ENCODE data around the gene EFNB2. TPM values are rescaled to one million over a fixed set of nuclear protein-coding genes. Genes with fewer than 3 reads are reported as not detected.

Gene EFNB2
- total and polyA plus RNA-seq, 12 donors, result 5.2 to 21.4 (median 12.6) TPM

DNA sequence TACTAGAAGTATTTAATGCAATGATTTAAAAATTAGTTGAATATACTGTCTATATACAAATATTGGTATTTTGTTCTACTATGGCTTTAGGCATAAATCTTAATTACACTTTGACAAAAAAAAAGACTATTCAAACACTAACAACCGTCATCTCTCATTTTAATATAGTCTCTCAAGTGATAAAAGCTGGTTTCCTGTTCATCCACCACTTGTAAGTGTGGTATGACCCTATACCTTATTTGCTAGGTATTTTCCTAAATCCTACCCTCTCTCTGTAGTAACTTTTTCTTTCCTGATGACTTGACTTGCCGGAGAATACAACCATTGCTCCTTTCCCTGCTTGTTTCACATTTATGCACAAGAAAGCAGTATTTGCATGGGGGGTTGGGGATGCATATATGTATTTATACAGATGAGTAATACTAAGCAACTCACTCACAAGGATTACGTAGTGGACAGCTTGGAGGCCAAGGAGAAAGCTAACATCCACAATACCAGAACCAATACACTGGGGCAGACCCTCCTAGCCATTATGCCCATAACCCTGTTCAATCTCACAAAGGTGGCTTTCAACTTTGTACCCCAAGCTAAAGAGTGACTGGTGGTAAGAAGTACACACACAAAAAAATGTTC lies 12.7 kb upstream of the EFNB2 start:
- Histone ChIP-seq H3K4me1 (replicated peaks in 1 of 2) (peaks cover 0 to 20% of the 10 kb centered on the region in 2 donors), H3K27ac (no peak overlapping the region), H3K36me3 (replicated peaks in 1 of 2) (peaks cover 0 to 15% of the 10 kb centered on the region in 2 donors), H3K9me3 (replicated peaks in 1 of 3) (no peaks in the 10 kb centered on the region), H3K27me3 (no peaks in the 10 kb centered on the region), H3K4me3 (no peak overlapping the region)
- no peak for DNase-seq
- TF ChIP-seq, protein P1, sequence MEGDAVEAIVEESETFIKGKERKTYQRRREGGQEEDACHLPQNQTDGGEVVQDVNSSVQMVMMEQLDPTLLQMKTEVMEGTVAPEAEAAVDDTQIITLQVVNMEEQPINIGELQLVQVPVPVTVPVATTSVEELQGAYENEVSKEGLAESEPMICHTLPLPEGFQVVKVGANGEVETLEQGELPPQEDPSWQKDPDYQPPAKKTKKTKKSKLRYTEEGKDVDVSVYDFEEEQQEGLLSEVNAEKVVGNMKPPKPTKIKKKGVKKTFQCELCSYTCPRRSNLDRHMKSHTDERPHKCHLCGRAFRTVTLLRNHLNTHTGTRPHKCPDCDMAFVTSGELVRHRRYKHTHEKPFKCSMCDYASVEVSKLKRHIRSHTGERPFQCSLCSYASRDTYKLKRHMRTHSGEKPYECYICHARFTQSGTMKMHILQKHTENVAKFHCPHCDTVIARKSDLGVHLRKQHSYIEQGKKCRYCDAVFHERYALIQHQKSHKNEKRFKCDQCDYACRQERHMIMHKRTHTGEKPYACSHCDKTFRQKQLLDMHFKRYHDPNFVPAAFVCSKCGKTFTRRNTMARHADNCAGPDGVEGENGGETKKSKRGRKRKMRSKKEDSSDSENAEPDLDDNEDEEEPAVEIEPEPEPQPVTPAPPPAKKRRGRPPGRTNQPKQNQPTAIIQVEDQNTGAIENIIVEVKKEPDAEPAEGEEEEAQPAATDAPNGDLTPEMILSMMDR (IDR thresholded peaks at IDR 0.05), result no peak
- TF ChIP-seq POLR2A (IDR thresholded peaks at IDR 0.05), result no peak
- intact Hi-C loops (cut with DNase I), result no loop called here
- 90 to 97% (median 94%) methylated on average over 3 of the region's 3 CpGs for WGBS, 4 donors

DNA sequence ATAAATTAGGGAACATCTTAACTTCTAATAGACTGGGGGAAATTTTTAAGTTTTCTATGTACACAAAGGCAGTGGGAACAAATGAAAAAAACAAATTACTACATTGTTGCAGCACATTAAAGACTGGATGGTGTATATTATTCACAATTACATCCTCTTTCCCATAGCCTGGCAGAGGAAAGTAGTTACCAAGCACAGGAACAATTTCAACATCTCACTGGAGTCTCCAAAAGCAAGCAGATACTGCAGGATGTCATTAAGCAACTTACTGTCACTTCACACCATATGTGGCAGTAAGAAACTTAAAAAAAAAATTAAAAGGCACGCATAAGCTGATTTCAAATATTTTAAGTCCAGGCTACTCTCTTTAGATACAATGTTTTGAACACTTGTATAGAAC lies 6.4 kb upstream of the EFNB2 start:
- H3K4me3 ChIP-seq, result no peak overlapping the region
- no peak for TF ChIP-seq POLR2A (IDR thresholded peaks at IDR 0.05)
- TF ChIP-seq, protein P1 (IDR thresholded peaks at IDR 0.05), result no peak
- H3K36me3 ChIP-seq (replicated peaks in 1 of 2), result peaks cover 0 to 13% of the 10 kb centered on the region in 2 donors
- intact Hi-C loops (cut with DNase I), result no loop called here
- no peak overlapping the region for H3K27ac ChIP-seq
- 80 to 87% (median 83%) methylated on average over 1 of the region's 1 CpG for WGBS, 4 donors
- H3K4me1 ChIP-seq (replicated peaks in 1 of 2), result no peaks in the 10 kb centered on the region
- no peak for DNase-seq
- no peaks in the 10 kb centered on the region for H3K27me3 ChIP-seq
- H3K9me3 ChIP-seq (replicated peaks in 1 of 3), result no peaks in the 10 kb centered on the region

DNA sequence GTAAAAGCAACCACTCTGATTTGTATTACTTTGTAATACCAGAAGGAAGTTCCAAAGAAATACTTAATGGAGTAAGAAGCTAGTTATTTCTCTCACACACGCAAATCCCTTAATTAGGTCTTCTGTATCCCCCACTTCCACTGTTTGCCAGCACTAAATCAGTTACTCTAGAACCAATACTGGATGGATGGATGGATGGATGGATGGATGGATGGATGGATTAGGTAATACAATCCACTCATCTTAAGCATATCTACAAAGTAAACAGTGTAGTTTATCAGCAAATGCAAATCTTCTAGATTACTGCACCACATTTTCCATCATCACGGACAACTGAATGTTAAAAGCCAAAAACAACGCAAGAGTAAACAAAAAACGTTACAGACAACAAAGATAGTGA lies 5.2 kb upstream of the EFNB2 start:
- Histone ChIP-seq H3K27ac (no peak overlapping the region), H3K4me3 (no peak overlapping the region), H3K36me3 (replicated peaks in 1 of 2) (peaks cover 0 to 13% of the 10 kb centered on the region in 2 donors), H3K4me1 (replicated peaks in 1 of 2) (peaks cover 6 to 7% of the 10 kb centered on the region in 2 donors), H3K9me3 (replicated peaks in 1 of 3) (no peaks in the 10 kb centered on the region), H3K27me3 (no peaks in the 10 kb centered on the region)
- 85 to 91% (median 88%) methylated on average over 4 of the region's 4 CpGs for WGBS, 4 donors
- TF ChIP-seq POLR2A (IDR thresholded peaks at IDR 0.05), result no peak
- TF ChIP-seq, protein P1 (IDR thresholded peaks at IDR 0.05), result no peak
- intact Hi-C loops (cut with DNase I), result no loop called here
- DNase-seq, result no peak

DNA sequence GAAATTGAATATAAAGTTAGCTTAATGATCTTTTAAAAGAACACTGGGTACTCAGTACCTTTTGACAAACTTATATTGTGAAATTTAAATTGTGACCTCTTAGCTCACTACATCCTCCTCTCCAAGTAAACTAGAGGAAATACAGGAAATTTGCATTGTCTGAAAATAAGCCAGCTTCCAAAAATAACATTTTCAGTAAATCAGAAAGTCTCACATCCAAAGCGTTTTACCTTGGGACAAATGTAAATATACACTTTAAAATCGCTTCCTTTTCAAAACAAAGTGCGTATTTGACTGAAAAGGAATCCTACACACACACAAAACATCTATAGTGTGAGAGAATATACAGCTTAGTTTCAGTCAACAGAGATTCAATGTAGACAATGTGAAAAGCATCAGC lies 2.1 kb upstream of the EFNB2 start:
- Histone ChIP-seq H3K4me3 (no peak overlapping the region), H3K27me3 (peaks cover 9% of the 10 kb centered on the region), H3K36me3 (replicated peaks in 1 of 2) (no peaks in the 10 kb centered on the region), H3K4me1 (replicated peaks in 1 of 2) (peaks cover 14 to 28% of the 10 kb centered on the region in 2 donors), H3K27ac (no peak overlapping the region), H3K9me3 (replicated peaks in 1 of 3) (no peaks in the 10 kb centered on the region)
- intact Hi-C loops (cut with DNase I), result loop anchor here (5.0 to 10.0 kb wide), 2 partner anchors 77 to 80 kb away; no protein-coding TSS in a partner anchor
- no peak for DNase-seq
- 58 to 65% (median 63%) methylated on average over 3 of the region's 3 CpGs for WGBS, 4 donors
- TF ChIP-seq, protein P1 (IDR thresholded peaks at IDR 0.05), result no peak
- no peak for TF ChIP-seq POLR2A (IDR thresholded peaks at IDR 0.05)

Data from adrenal gland (tissue), 12 donors.